Thyroid gland (tissue), 4 donors: Measurements from ENCODE around the gene AR.

Source experiments
- POLR2A ChIP-seq, 2 donors: fragments of 450-650 bp; IDR thresholded peaks; one replicate each; pipeline ENCODE4 v1.6.1; 2017; ENCODE audit warnings: antibody characterized with exemption in 2 of 2, mild to moderate bottlenecking in 2 of 2, moderate library complexity in 1 of 2
- TF ChIP-seq, protein P1 (sequence below), 6 experiments: fragments of 200-600 bp in 3 of 6; fragments of 450-650 bp in 3 of 6; sonication (generic) in 3 of 6; IDR thresholded peaks; one replicate each; pipeline ENCODE4 v1.5.1; 2016 to 2019; ENCODE audit warnings: antibody characterized with exemption in 6 of 6, mild to moderate bottlenecking in 2 of 6, inconsistent platforms in 1 of 6, moderate library complexity in 1 of 6

DNA sequence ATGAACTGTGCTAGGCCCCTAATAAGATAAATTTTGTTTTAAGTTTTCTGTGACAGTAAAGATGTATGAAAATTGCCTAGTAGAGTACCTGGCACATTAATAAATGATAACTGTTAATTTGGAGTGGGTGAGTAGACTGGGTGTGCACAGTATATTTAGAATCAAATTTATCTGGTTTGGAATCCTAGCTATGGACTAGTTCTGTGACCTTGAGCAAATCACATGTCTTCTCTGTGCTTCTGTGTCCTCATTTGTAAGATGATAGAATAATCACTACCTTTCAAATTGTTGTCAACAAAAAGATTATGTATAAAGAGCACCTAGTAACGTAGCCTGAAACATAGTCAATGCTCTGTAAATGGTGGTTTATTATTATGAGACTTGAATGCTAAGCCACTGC, 170.2 kb downstream of the AR start:
- TF ChIP-seq, protein P1, sequence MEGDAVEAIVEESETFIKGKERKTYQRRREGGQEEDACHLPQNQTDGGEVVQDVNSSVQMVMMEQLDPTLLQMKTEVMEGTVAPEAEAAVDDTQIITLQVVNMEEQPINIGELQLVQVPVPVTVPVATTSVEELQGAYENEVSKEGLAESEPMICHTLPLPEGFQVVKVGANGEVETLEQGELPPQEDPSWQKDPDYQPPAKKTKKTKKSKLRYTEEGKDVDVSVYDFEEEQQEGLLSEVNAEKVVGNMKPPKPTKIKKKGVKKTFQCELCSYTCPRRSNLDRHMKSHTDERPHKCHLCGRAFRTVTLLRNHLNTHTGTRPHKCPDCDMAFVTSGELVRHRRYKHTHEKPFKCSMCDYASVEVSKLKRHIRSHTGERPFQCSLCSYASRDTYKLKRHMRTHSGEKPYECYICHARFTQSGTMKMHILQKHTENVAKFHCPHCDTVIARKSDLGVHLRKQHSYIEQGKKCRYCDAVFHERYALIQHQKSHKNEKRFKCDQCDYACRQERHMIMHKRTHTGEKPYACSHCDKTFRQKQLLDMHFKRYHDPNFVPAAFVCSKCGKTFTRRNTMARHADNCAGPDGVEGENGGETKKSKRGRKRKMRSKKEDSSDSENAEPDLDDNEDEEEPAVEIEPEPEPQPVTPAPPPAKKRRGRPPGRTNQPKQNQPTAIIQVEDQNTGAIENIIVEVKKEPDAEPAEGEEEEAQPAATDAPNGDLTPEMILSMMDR (IDR thresholded peaks at IDR 0.05), result no peak
- no peak for TF ChIP-seq POLR2A (IDR thresholded peaks at IDR 0.05)
